HG03342 (cell line): ENCODE measurements around the gene STARD3.
"Not testable (repeated sequence)": the region's sequence is repeated elsewhere in the genome, so short reads cannot be mapped to it uniquely, and the experiment has no call there.

Source experiments
- ATAC-seq: cut with Tn5 transposase; IDR thresholded peaks from one replicate; pipeline ENCODE4 v1.9.1; 2021; ENCODE audit warnings: mild to moderate bottlenecking, moderate library complexity; ENCODE audit not compliant: unreplicated experiment

The STARD3 gene

DNA sequence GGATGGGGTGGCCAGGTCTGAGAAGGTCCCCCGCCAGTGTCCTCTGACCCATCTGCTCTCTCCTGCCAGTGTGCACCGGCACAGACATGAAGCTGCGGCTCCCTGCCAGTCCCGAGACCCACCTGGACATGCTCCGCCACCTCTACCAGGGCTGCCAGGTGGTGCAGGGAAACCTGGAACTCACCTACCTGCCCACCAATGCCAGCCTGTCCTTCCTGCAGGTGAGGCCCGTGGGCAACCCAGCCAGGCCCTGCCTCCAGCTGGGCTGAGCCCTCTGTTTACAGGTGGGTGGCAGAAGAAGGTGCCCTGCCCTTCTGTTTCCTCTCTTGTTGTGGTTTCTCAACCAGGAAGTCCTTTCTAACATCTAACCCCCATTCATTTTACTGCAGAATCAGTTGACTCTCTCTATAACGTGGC, 70.0 kb downstream of the STARD3 start:
- ATAC-seq = no peak

DNA sequence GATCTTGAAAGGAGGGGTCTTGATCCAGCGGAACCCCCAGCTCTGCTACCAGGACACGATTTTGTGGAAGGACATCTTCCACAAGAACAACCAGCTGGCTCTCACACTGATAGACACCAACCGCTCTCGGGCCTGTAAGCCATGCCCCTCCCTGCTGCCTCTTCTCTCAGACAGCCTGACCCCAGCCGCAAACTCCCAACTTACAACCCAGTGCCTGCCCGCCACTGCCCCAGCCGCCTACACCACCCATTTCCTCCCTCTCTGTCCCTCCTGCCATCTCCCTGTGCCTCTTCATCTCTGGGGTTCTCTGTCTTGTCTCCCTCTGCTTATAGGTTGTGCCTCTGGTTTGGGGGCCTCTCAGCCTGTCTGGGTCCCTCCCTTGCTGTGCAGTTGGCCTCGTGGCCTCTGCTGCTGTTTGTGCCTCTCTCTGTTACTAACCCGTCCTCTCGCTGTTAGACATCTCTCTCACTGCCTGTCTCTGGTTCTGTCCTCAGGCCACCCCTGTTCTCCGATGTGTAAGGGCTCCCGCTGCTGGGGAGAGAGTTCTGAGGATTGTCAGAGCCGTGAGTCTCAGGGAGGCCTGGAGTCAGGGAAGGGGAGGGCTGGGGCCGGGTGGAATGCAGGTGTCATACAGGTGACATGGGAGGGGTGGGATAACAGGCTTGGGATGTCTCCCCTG, 72.5 kb downstream of the STARD3 start:
- ATAC-seq = no peak

DNA sequence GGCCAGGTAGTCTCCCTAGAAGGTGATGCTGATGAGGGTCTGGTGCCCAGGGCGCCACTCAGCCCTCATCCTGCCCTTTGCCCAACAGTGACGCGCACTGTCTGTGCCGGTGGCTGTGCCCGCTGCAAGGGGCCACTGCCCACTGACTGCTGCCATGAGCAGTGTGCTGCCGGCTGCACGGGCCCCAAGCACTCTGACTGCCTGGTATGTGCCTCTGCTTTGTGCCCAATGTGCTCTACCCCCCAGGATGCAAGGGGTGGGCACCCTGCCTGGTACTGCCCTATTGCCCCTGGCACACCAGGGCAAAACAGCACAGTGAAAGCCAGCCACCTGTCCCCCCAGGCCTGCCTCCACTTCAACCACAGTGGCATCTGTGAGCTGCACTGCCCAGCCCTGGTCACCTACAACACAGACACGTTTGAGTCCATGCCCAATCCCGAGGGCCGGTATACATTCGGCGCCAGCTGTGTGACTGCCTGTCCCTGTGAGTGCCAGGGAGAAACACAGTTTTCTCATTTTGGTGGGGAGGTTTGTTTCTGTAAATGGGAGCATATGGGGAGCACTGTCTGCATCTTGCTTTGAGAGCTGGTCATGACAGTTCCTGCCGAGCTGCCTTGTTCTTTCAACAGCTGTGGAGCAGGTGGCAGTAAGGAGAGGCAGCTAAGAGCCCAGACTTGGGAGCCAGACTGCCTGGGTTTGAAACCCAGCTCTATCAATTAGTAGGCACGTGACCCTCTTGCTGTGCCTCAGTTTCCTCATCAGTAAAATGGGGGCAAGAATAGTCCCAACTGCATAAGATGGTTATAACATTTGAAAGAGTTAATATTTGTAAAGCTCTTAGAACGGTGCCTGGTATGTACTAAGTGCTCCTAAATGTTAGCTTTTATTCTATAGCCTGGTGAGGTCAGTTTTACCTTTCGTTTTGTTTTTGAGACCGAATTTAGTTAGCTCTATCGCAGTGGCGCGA, 73.3 kb downstream of the STARD3 start:
- ATAC-seq = no peak

DNA sequence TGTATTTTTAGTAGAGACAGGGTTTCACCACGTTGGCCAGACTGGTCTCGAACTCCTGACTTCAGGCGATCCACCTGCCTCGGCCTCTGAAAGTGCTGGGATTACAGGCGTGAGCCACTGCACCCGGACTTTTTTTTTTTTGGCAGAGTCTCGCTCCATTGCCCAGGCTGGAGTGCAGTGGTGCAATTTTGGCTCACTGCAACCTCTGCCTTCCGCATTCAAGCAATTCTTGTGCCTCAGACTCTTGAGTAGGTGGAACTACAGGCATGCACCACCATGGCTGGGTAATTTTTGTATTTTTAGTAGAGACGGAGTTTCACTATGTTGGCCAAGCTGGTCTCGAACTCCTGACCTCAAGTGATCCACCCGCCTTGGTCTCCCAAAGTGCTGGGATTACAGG, 74.1 kb downstream of the STARD3 start:
- ATAC-seq = not testable (repeated sequence)

DNA sequence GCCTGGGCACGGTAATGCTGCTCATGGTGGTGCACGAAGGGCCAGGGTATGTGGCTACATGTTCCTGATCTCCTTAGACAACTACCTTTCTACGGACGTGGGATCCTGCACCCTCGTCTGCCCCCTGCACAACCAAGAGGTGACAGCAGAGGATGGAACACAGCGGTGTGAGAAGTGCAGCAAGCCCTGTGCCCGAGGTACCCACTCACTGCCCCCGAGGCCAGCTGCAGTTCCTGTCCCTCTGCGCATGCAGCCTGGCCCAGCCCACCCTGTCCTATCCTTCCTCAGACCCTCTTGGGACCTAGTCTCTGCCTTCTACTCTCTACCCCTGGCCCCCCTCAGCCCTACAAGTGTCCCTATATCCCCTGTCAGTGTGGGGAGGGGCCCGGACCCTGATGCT, 74.9 kb downstream of the STARD3 start:
- no peak for ATAC-seq
